ENCODE results near the gene FBXL16. TPM values are rescaled to one million over a fixed set of nuclear protein-coding genes. Genes with fewer than 3 reads are reported as not detected.

Gene FBXL16
- polyA plus RNA-seq, 1 experiment, result 0.11 TPM

- H3K27me3 ChIP-seq (ENCODE audit: control insufficient read depth, insufficient read depth, low read length), result peaks cover 57% of the 10 kb centered on the region
- H3K9me3 ChIP-seq (ENCODE audit: control insufficient read depth, insufficient read depth, low read length), result no peaks in the 10 kb centered on the region; the same call in 1 of the 2 replicates
- no peak for DNase-seq (ENCODE audit: low read depth, low spot score)
- H3K4me3 ChIP-seq (ENCODE audit: low read depth, low read length), result no peak overlapping the region
- ChIA-PET POLR2A (interaction anchor here (0.7 kb wide), 2 partner anchors 9 to 20 kb away, joined by 3 read pairs; no protein-coding TSS in a partner anchor), CTCF (no interaction called here)
- no peak for TF ChIP-seq CTCF (IDR thresholded peaks at IDR 0.05; ENCODE audit: low read depth, low read length)
- no peak overlapping the region for H3K27ac ChIP-seq (ENCODE audit: low read depth, low read length)
These were observed 6.5 kb downstream of the FBXL16 start for GRCh38 chr16:698911-699671.

- H3K27me3 ChIP-seq (ENCODE audit: control insufficient read depth, insufficient read depth, low read length), result peaks cover 44% of the 10 kb centered on the region
- DNase-seq (ENCODE audit: low read depth, low spot score), result no peak
- no peak for TF ChIP-seq CTCF (IDR thresholded peaks at IDR 0.05; ENCODE audit: low read depth, low read length)
- no peak overlapping the region for H3K4me3 ChIP-seq (ENCODE audit: low read depth, low read length)
- no peak overlapping the region for H3K27ac ChIP-seq (ENCODE audit: low read depth, low read length)
- ChIA-PET CTCF (interaction anchor here (0.5 kb wide), 1 partner anchor 53 kb away, joined by 6 read pairs; no protein-coding TSS in a partner anchor), POLR2A (no interaction called here)
- H3K9me3 ChIP-seq (ENCODE audit: control insufficient read depth, insufficient read depth, low read length), result peaks cover 3% of the 10 kb centered on the region; the same call in 1 of the 2 replicates
These were observed 10.1 kb downstream of the FBXL16 start for GRCh38 chr16:695355-696089.

- no peak overlapping the region for H3K27ac ChIP-seq (ENCODE audit: low read depth, low read length)
- DNase-seq (ENCODE audit: low read depth, low spot score), result no peak
- no peak overlapping the region for H3K4me3 ChIP-seq (ENCODE audit: low read depth, low read length)
- H3K9me3 ChIP-seq (ENCODE audit: control insufficient read depth, insufficient read depth, low read length), result peaks cover 3% of the 10 kb centered on the region; the same call in 1 of the 2 replicates
- peaks cover 42% of the 10 kb centered on the region for H3K27me3 ChIP-seq (ENCODE audit: control insufficient read depth, insufficient read depth, low read length)
- ChIA-PET POLR2A (no interaction called here), CTCF (no interaction called here)
- no peak for TF ChIP-seq CTCF (IDR thresholded peaks at IDR 0.05; ENCODE audit: low read depth, low read length)
These were observed 10.7 kb downstream of the FBXL16 start for GRCh38 chr16:694863-695354.

- TF ChIP-seq CTCF (IDR thresholded peaks at IDR 0.05; ENCODE audit: low read depth, low read length), result no peak
- H3K9me3 ChIP-seq (ENCODE audit: control insufficient read depth, insufficient read depth, low read length), result peaks cover 3% of the 10 kb centered on the region; the same call in 1 of the 2 replicates
- ChIA-PET POLR2A (no interaction called here), CTCF (no interaction called here)
- H3K4me3 ChIP-seq (ENCODE audit: low read depth, low read length), result no peak overlapping the region
- H3K27ac ChIP-seq (ENCODE audit: low read depth, low read length), result no peak overlapping the region
- no peak for DNase-seq (ENCODE audit: low read depth, low spot score)
- H3K27me3 ChIP-seq (ENCODE audit: control insufficient read depth, insufficient read depth, low read length), result peaks cover 42% of the 10 kb centered on the region
These were observed 11.3 kb downstream of the FBXL16 start for GRCh38 chr16:694187-694862.
